Mammary epithelial cell (primary cell): Measurements from ENCODE around the gene TULP3.

Source experiments
- CTCF ChIP-seq, 2 donors: IDR thresholded peaks in 1 of 2; conservative IDR thresholded peaks in 1 of 2; 2 replicates each; pipeline ENCODE4 v1.5.1; 2011 to 2012; ENCODE audit warnings: inconsistent platforms in 2 of 2, low read length in 2 of 2, mild to moderate bottlenecking in 2 of 2, control low read depth in 1 of 2, low read depth in 1 of 2; ENCODE audit not compliant: insufficient read depth in 1 of 2; ENCODE audit errors: extremely low read depth in 1 of 2
- EZH2 ChIP-seq: IDR thresholded peaks from 2 replicates; pipeline ENCODE4 v1.6.1; 2012; ENCODE audit warnings: low read length, inconsistent platforms, borderline replicate concordance

- TF ChIP-seq CTCF (conservative IDR thresholded peaks at IDR 0.05 in 1 of 2, IDR thresholded peaks at IDR 0.05 in 1 of 2; ENCODE audit: extremely low read depth in 1 of 2, insufficient read depth in 1 of 2, low read depth in 1 of 2, low read length in 2 of 2) (no peak), EZH2 (no peak)
These were observed 85.9 kb downstream of the TULP3 start for GRCh38 chr12:2976581-2976996.
